HG03565 (cell line): ENCODE measurements around the gene TSPAN19.
"Not testable (repeated sequence)": the region's sequence is repeated elsewhere in the genome, so short reads cannot be mapped to it uniquely, and the experiment has no call there.

Experiments
- ATAC-seq: cut with Tn5 transposase; IDR thresholded peaks from one replicate; pipeline ENCODE4 v1.9.1; 2021; ENCODE audit warnings: mild to moderate bottlenecking, moderate library complexity; ENCODE audit not compliant: unreplicated experiment

The TSPAN19 gene

DNA sequence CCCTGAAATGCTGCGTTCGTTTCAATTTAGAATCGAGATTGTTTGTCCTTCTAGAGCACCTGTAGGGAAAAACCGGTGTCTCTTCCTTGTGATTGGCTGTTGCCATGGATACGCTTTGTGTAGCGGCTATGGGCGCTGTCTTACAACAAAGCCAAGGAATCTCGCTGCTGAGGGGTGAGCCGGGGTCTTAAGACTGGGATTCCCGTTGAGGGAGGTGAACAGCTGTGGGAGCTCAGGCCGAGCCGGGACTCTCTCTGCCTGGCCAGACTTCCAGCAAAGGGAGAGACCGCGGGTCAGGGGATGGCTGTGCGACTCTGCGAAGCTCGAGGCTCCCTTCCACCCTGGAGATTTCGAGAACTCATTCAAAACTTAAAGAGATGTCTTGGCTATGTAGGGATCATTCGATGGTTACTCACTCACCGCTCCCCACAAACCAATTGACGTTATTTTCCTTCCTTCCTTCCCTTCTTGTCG is at the start of gene TSPAN19, which contains the start of gene LRRIQ1:
TSPAN19 (minus strand) TSS at position 44 of the 474 bp plus-strand sequence. CDS start 6,331 bp downstream, outside the sequence.
LRRIQ1 (plus strand) TSS at position 118 of the 474 bp plus-strand sequence. CDS start 1,826 bp downstream, outside the sequence.
- peak; percentile 97 for ATAC-seq

DNA sequence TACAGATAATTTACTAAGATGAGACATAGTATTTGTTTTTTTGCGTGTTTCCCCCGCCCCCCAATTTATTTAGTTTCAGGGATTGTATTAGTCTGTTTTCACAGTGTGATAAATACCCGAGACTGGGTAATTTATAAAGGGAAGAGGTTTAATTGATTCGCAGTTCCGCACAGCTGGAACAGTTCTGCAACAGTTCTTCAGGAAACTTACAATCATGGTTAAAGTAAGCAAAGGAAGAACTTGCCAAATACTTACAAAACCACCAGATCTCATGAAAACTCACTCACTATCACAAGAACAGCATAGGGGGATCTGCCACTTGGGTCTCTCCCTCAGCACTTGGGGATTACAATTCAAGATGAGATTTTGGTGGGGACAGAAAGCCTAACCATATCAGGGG is 49.0 kb upstream of the TSPAN19 start:
- no peak for ATAC-seq

DNA sequence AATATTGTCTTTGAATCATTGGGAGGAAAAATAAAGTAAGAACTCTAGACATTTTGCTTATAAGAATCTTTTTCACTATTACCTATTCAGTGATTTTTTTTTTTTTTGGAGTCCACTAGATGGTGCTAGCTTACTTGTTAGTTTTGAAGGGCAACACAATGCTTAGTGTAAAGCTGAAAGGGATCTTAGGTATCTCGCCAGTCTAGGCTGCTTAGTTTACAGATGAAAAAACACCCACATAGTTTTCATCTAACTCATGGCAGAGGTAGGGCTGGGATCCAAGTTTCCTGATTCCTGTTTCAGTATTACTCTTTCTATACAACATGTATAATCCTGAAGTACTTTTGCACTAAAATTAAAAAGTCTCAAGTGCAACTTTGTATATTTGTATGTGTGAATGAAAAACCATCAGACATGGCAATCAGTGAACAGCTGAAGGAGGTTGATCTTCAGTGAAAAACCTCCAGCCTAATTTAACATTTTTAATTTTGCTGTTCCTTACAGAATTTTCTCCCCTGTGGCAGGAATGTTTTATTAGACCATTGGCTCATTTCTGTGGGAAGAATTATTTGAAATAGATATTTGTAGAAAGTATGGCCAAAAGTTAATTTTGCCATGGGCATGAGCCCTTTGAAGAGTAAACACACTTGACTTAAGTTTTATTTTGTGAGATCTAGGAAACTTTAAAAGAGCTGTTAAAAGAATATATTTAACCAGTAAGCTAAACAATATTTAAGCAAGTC is 40.8 kb upstream of the TSPAN19 start:
- peak; percentile 85 for ATAC-seq

DNA sequence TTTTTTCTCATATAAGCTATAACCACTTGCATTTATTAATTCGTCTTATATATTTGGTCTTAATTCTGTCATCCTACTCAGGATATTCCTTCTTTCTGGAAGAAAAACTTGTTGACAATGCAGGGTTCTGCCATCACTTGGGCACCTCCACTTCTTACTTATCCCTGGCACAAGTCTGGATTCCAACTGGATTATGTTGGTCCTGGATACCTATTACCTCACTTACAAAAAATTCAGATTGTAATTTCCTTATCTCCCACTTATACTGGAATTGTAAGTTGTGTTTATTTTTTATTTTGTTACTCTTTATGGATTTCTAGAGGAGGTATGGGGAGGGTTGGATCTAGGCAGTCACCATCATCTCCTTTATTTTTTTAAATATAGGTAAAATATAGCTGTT is 36.7 kb upstream of the TSPAN19 start:
- ATAC-seq = no peak

DNA sequence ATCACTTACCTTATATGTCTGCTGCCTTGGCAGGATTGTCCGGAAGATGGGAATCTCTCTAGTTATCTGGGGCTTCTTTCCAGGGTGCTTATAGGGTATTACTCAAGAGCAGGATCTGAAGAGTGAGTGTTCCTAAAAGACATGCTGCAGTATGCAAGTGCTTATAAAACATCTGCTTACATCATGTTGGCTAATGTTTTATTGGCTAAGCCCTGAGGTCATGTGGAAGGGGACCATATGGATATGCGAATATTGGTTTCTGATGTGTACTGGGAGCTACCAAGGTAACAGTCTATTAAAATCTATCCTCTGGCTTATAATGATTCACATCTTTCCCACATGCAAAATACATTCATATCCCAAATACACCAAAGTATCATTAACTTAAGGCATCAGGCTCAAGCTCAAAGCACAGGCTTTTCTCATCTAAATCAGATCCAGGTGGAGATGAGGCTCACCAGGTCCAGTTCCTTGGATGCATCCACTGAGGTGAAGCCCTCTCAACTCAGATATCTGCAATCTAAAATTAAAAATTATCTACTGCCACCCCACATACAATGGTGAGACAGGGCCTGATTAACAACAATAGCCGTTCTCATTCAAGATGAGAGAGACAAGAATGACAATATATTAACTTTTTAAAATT is 29.9 kb upstream of the TSPAN19 start:
- ATAC-seq = no peak

DNA sequence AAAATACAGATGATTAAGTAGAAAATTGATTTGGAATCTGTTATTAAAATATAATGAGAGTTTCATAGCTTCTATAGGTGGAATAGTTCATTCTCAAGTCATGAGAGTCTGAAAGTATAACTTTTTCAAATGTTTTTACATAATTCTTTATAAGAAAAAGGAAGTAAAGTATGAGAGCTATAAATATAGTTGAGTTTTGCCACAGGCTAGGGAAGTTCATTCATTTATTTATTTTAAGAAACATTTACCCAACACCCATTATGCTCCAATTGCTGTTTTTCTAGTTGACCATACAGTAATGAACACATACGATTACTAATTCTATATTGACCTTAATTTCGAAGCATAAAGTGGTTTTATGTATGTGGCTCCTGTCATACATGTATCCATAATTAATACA is 24.8 kb upstream of the TSPAN19 start:
- ATAC-seq = no peak

DNA sequence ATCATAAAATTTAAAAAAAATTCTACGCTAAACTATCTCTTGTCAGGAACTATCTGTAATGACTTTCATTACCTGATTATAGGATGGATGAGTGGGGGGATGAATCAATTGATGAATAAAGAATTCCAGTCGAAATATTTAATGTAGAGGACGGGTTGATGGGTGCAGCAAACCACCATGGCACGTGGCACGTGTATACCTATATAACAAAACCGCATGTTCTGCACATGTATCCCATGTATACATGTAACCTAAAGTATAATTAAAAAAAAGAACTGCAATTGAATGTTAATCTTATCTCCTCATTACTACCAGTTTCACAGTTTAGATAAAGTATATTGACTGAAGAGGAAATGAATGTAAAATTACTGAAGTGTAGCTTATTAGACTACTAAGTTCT is 23.5 kb upstream of the TSPAN19 start:
- ATAC-seq = no peak

DNA sequence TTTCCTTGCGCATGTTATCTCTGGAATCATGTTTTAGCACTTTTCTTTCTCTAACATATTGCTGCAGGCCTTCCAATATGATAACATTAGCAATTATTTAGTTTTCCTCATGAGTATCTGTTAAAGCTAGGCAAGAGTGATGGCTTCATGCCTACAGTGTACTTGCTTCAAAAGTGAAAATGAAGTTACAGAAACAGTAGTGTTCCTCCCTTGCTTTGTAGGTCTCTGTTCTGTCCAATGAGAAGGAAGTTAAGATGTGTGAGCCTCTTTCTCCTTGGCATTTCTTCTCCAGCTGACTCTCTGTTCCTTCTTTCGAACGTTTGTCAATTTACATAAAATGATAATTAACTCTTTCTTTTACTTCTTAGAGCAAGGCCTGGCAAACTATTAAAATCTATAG is 22.3 kb upstream of the TSPAN19 start:
- no peak for ATAC-seq

DNA sequence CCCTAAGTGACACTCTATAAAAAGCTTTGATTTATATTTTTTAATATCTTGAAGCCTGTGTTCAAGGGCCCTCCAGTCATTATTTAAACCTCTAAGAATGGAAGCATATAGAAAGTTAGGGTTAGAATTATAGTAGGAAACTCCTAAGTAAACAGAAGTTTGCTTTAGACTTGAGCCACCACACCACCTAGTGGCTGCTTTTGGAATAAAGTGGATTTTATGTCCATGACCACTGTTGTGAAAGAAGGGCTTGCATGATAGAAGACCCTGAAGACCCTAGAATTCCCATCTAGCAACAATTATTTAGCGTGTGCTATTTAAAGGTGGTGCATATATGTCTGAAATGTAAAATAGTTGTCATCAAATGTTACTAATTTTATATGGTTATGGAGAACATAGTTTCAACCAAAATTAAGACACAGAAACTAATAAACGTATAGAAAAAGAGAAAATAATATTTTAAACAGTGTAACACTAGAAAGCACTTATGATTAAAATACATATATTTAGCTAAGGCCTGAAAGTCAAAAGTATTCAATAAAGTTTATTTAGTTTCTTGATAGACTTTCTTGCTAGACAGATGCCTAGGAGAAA is 21.4 kb upstream of the TSPAN19 start:
- ATAC-seq = peak; percentile 83

DNA sequence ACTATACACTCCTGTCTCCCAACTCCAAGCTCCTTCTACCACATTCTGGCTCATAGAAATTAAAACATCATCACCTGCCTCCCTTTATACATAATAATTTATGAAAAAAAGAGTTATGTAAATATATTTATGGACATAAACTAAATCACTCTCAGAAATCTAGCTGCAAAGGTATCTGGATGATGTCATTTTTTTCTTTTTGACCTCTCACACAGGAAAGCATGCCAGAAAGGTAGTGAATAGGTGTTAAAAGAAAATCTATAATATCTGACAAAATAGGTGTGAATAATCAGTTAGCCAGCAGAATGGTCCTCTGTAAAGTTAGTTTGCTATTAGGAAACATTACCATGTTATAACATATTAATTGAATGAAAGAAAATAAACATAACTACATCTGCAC is 7.8 kb upstream of the TSPAN19 start:
- ATAC-seq = no peak

DNA sequence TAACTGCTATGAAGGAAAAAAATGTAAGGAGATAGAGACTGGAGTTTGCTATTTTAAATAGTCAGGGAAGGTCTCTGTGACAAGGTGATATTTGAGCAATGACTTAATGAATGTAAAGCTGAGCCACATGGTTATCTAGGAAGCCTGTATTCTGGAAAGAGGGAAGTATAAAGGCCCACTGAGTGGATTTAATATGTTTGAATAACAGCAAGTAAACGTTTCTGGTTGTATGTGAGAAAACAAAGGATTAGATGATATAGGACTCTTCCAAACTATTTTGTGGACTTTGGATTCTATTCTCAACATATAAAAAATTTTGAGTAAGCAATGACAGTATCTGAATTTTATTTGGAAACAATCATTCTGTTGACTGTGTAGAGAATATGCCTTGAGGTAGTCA is 5.3 kb upstream of the TSPAN19 start:
- ATAC-seq = no peak

DNA sequence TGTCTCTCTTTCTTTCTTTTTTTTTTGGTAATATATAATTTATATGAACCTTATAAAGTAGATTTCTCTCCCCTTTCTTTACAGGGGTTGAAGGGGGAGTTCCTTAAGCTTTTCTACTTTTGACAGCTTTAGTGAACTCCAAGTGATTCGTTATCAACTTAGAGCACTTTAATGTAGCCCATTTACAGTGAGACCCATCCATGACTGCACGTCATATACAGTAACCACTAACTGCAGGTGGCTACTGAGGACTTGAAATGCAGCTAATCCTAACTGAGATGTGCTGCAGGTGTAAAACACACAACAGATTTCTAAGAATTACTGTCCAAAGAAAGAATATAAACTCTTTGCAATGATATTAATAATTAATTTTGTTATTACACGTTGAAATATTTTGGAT is 656 bp upstream of the TSPAN19 start:
- ATAC-seq = no peak

DNA sequence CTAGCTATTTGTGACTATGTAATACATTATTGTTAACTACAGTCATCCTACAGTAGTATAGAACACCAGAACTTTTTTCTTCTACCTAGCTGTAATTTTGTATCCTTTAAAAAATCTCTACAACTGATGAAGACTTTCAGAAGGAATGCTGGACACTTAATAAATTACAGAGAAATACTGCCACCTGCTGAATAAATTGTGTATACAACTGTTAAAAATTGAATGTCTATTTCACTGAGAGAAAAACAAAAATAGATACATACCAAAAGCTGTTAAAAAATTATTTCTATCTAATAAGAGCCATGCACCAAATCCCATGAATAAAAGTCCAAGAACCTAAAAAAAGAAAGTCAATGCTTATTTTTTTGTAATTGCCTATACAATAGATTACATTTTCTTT is 6.6 kb downstream of the TSPAN19 start:
- ATAC-seq = peak; percentile 53

DNA sequence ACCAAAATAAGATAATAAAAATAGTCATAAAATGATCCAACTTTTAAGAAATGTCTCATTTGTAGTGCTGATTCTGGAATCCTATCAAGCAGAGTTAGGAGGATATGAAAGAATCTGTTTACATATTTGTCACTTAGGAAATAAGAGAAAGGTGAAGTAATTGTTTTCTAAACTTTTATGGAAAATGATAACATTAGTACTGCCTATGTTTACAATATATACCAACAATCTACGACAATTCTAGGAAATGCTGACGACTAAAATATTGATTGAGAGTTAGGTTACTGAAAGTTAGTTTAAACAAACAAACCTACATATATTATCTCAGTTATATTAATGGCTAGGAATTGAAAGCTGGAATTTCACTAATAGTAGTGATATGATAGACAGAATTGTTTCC is 18.0 kb downstream of the TSPAN19 start:
- no peak for ATAC-seq

DNA sequence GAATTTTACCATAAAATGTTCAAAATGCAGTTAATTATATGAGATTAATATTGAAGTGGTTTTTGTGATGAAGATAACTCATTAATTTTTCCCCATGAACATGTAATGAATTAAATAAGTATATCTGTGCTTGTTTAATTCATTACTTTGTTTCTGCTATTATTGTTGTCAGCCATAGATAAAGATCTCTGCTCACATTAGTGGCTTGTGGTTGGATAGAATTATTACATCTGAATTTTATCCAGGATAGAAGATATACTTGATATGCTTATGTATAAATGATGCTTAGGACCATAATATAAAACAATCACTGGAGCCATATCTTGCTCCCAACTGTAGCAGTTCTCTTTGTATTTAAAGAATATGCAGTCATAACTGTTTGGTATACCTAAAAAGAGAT is 18.5 kb downstream of the TSPAN19 start:
- no peak for ATAC-seq

DNA sequence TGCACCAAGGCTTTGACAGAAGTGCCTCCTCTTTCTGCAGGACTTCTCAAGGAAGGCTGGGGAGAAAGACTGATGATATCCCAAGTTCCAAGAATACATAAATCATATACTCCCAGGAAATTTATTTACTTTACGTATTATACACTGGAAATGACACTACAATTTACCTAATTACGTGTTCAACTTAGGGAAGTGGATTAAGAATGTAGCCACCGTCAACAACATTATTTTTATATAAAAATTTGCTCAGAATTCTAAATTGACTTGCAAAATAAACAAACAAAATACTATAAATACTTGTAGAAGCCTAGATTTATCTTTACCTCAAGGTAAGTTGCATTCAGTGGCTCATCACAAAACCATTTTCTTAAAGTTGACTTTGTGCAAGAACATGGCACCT is 18.9 kb downstream of the TSPAN19 start:
- ATAC-seq = no peak

DNA sequence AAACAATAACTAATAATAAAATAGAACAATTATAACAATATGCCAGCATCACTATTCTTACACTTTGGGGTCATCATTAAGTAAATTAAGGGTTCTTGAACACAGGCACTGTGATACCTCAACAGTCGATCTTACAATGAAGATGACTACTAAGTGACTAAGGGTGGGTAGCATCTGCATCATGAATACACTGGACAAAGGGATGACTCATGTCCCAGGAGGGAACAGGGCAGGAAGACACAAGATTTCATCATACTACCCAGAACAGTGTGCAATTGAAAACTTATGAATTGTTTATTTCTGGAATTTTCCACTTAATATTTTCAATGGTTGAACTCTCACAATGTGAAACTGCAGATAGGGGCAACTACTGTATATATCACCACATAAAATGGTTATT is 19.7 kb downstream of the TSPAN19 start:
- no peak for ATAC-seq

DNA sequence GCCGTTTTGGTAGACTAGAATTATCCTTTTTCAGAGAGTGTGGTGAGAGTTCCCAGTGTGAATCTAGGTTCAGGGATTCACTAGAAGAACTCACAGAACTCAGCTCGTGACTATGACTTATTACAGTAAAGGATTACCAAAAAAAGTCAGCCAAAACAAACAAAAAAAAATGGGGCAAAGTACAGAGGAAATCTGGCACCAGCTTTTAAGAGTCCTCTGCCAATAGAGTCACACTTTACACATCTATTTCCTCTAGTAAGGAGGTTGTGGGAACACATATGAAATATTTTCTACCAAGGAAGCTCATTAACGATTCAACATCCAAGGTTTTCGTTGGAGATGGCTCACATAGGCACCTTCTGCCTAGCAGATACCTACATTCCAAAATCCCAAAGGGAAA is 28.2 kb downstream of the TSPAN19 start:
- no peak for ATAC-seq

DNA sequence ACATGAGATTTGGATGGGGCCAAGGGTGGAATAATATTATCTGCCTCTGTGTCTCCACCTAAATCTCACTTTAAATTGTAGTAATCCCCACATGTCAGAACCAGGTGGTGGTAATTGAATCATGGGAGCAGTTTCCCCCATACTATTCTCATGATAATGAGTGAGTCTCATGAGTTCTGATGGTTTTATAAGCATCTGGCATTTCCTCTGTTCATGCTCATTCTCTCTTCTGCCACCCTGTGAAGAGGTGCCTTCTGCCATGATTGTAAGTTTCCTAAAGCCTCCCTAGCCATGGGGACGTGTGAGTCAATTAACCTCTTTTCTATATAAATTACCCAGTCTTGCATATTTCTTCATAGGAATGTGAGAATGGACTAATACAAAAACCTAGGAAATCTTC is 29.9 kb downstream of the TSPAN19 start:
- ATAC-seq = no peak

DNA sequence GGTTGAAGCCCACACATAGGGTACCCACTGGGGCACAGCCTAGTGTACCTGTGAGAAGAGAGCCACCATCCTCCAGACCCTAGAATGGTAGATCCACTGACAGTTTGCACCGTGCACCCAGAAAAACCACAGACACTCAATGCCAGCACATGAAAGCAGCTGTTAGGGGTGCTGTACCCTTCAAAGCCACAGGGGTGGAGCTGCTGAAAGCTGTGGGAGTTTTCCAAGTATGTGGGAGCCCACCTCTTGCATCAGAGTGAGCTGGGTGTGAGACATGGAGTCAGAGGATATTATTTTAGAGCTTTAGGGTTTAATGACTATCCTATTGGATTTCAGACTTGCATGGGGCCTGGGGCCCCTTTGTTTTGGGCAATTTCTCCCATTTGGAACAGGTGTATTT is 30.5 kb downstream of the TSPAN19 start:
- ATAC-seq = no peak

DNA sequence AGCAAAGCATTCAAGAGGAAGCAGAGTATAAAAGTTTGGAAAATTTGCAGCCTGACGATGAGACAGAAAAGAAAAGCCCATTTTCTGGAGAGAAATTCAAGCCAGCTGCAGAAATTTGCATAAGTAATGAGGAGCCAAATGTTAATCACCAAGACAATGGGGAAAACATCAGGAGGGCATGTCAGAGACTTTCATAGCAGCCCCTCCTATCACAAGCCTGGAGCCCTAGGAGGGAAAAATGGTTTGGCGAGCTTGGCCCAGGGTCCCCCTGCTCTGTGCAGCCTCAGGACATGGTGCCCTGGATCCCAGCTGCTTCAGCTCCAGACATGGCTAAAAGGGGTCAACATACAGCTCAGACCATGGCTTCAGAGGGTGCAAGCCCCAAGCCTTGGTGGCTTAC is 31.0 kb downstream of the TSPAN19 start:
- ATAC-seq = not testable (repeated sequence)

DNA sequence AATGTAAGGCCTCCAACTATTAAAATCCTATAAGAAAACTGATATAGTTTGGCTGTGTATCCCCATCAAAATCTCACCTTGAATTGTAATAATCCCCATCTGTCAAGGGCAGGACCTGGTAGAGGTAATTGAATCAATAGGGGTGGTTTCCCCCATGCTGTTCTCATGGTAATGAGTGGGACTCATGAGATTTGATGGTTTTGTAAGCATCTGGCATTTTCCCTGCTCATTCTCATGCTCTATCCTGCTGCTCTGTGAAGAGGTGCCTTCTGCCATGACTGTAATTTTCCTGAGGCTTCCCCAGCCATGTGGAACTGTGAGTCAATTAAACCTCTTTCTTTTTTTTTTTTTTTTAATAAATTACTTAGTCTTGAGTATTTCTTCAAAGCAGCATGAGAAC is 31.9 kb downstream of the TSPAN19 start:
- ATAC-seq = no peak
